AG10803 (cell line): ENCODE results near the gene SAFB2.

Source experiments
- DNase-seq: peaks from one replicate; pipeline ENCODE4 v3.0.0; 2010; ENCODE audit warnings: low read depth
- H3K4me3 ChIP-seq: 2 replicates; pipeline ENCODE4 v1.5.1; 2011; ENCODE audit warnings: mild to moderate bottlenecking, low read length, control low read depth
- TF ChIP-seq, protein P1 (sequence below): conservative IDR thresholded peaks from 2 replicates; pipeline ENCODE4 v1.5.1; 2011; ENCODE audit warnings: mild to moderate bottlenecking, low read length, control low read depth, inconsistent platforms

SAFB2 gene

DNA sequence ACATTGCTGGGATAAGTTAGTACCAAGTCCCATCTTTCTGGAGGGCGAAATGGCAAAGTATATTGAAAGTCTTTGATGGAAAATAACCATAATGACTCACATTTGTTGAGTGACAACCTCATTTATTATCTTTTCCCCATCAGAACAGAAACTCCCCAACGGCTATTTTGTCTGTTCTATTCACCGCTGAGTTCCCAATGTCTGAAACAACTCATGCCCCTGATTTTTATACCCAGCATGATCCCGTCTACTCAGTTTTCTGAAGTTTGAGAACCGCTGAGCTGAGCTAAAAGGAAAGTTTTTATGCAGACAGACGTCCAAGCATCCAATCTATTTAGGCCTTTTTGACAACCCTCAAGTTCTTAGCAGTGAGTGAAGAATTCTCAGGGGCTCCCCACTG is 47.0 kb downstream of the SAFB2 start:
- no peak overlapping the region for H3K4me3 ChIP-seq
- TF ChIP-seq, protein P1, sequence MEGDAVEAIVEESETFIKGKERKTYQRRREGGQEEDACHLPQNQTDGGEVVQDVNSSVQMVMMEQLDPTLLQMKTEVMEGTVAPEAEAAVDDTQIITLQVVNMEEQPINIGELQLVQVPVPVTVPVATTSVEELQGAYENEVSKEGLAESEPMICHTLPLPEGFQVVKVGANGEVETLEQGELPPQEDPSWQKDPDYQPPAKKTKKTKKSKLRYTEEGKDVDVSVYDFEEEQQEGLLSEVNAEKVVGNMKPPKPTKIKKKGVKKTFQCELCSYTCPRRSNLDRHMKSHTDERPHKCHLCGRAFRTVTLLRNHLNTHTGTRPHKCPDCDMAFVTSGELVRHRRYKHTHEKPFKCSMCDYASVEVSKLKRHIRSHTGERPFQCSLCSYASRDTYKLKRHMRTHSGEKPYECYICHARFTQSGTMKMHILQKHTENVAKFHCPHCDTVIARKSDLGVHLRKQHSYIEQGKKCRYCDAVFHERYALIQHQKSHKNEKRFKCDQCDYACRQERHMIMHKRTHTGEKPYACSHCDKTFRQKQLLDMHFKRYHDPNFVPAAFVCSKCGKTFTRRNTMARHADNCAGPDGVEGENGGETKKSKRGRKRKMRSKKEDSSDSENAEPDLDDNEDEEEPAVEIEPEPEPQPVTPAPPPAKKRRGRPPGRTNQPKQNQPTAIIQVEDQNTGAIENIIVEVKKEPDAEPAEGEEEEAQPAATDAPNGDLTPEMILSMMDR = no peak
- DNase-seq = no peak

DNA sequence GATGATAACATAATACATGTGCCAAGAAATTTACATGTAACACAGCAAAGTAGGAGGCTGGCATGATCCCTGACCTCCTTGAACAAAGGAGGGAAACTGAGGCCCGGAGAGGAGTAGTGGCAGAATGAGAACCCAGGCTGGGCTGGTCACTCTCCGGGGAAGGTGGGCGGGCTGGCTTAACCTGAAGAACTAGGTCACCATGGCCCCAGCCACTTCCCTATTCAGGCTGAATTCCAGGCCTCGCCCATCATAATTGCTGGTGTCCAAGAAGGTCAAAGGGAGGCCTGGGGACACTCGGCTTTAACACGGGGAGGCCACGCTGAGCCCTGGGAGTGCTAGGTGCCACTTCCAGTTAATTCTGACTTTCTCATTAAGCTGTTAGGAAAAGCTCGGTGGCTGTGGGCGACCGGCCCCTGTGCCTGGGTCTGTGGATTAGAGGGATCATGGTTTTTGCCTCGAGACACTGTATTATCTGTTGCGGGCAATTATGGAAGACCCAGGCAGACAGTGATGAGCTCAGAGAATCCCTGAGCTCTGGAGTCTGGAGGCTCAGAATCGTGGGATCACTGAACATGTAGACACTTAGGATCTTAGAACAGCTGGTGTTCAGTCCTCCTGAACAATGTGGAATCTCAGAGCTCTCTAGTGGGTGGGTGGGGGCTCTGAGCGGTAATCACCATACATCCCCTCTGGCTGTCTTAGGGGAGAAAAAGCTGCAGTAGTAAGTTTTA is 49.9 kb downstream of the SAFB2 start:
- DNase-seq = no peak
- TF ChIP-seq, protein P1 = no peak
- no peak overlapping the region for H3K4me3 ChIP-seq

DNA sequence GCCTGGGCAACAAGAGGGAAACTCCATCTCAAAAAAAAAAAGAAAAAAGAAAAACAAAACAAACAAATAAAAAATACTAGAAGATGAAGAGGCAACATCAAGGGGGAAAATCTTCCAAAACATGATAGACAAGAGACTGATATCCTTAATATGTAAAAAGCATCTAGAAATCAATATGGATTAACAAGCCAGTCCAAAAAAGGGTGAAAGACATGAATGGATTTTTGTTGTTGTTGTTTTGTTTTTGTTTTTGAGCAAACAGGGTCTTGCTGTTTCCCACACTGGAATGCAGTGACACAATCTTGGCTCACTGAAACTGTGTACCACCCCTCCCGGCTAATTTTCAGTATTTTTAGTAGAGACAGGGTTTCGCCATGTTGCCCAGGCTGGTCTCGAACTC is 50.8 kb downstream of the SAFB2 start:
- TF ChIP-seq, protein P1 = no peak
- no peak for DNase-seq
- H3K4me3 ChIP-seq = no peak overlapping the region

DNA sequence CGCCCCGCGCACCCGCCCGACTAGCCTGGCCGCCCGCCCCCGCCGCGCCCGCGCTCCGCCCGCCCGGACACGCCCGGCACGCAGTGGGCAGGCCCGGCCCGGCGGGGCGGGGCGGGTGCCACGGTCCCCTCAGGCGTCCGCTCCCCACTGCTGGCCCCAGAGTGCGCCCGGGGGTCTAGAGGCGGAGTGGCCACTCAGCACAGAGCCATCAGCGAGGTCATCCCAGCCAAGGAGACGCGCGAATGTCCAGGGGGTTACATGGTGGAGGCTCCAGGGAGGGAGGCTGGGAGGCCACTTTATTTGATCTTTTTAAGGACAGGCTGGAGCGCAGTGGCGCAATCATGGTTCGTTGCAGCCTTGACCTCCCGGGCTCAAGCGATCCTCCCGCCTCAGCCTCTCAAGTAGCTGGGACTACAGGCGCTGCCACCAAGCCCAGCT is 54.6 kb downstream of the SAFB2 start:
- TF ChIP-seq, protein P1 = no peak
- H3K4me3 ChIP-seq = no peak overlapping the region
- DNase-seq = no peak

DNA sequence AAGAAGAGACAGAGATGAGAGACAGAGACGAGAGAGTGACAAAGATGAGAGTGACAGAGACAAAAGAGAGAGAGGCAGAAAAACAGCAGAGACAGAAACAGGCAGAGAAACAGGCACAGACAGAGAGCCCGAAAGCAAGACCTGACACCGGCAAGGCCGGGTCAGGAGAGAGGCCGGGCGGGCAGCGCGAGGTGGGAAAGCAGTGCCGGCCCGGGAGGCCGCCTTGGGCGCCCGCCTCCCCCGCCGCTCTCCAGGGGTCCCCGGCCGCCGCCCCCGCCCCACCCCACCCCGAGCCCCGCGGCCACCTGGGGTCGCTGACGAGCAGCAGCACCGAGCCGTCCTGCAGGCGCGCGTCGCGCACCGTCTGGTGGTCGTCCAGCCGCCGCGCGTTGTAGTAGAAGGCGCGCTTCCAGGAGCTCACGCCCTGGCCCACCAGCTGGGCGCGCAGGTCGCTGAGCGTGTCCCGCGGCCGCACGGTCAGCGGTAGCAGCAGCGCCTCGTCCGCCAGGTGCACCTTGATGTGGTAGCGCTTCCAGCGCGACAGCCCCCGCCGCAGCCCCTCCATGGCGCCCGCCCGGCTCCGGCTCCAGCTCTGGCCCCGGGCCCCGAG is 55.1 kb downstream of the SAFB2 start, which contains the start of gene TINCR:
TINCR (minus strand) TSS at position 594 of the 610 bp plus-strand sequence.
- DNase-seq = no peak

DNA sequence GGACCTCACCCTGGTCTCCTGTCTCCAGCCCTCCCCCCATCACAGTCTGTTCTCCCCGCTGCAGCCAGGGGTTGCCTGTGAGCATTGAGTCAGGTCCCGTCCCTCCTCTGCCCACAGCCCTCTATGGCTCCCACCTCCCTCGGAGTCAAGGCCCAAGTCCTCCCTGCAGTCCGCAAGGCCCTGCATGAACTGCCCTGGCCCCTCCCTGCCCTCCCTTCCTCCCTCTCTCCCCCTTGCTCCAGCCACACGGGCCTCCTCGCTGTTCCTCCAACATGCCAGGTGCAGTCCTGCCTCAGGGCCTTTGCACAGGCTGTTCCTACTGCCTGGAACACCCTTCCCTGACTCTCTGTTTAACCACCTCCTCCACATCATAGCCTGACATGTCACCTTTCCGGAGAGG is 57.6 kb downstream of the SAFB2 start:
- DNase-seq = no peak
- H3K4me3 ChIP-seq = no peak overlapping the region
- TF ChIP-seq, protein P1 = no peak

More for the DNA sequence above, 55.1 kb downstream of the SAFB2 start, which contains the start of gene TINCR:
- TF ChIP-seq, protein P1 = no peak; the same call in 1 of the 2 replicates
- no peak within 1 kb of the TSS for H3K4me3 ChIP-seq

DNA sequence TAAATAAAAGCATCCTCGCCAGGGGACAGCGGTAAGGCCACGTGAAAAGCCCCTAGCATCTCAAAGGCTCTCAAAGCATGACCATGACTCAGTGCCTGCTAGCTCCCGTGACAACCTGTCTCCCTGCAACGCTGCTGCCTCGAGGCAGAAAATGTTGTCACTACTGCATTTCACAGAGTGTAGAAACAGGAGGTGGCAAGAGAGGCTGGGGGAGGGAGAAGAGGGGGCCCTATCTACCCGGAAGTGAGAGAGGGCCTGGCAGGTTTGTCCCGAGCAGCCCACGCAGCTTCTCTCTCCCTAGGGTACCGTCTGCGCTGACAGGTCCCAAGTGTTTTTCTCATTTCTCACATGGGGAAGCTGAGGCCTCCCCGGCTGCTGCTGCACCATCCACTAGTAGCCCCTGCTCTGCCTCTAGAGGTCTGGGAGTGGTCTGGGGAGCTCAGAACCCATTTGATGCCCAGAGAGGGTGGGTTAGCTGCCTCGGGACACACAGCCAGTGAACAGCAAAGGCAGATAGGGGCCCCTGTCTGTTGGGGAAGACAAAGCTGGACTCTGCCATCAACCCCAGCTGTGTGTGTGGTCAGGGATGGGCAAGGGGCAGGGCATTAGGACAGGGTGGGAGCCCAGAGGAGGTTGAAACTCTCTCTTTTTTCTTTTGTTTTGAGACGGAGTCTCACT is 58.5 kb downstream of the SAFB2 start:
- DNase-seq = no peak
- H3K4me3 ChIP-seq = no peak overlapping the region
- TF ChIP-seq, protein P1 = no peak
